GM12875 (cell line): ENCODE measurements around the gene PIP4P1.

Experiments
- H3K4me3 ChIP-seq: one replicate; pipeline ENCODE4 v1.5.1; 2011; ENCODE audit warnings: low read depth, low read length, control low read depth
- TF ChIP-seq, protein P1 (sequence below): IDR thresholded peaks from 2 replicates; pipeline ENCODE4 v1.5.1; 2011; ENCODE audit warnings: low read depth, mild to moderate bottlenecking, control low read depth, inconsistent platforms, low read length, moderate library complexity, borderline replicate concordance; ENCODE audit not compliant: insufficient read depth

Gene PIP4P1

DNA sequence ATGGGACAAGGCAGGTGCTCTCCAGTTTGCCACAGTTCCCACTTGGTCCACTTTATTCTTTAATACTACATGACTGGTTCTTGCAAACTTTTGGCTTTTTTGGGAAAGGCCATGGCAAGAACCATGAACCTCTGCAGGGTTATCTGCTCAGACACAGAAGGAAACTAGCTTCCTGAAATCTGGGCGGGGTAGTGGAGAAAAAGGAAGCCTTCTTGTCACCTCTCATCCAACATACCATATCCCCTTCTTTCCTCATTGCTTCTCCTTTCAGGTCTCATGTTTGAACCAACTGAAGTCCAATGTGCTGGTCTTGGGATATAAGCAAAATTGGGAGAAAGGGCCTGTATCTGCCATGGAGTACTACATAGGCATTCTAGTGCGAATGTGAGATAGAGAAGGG is 19.8 kb downstream of the PIP4P1 start:
- H3K4me3 ChIP-seq, result no peak overlapping the region
- TF ChIP-seq, protein P1, sequence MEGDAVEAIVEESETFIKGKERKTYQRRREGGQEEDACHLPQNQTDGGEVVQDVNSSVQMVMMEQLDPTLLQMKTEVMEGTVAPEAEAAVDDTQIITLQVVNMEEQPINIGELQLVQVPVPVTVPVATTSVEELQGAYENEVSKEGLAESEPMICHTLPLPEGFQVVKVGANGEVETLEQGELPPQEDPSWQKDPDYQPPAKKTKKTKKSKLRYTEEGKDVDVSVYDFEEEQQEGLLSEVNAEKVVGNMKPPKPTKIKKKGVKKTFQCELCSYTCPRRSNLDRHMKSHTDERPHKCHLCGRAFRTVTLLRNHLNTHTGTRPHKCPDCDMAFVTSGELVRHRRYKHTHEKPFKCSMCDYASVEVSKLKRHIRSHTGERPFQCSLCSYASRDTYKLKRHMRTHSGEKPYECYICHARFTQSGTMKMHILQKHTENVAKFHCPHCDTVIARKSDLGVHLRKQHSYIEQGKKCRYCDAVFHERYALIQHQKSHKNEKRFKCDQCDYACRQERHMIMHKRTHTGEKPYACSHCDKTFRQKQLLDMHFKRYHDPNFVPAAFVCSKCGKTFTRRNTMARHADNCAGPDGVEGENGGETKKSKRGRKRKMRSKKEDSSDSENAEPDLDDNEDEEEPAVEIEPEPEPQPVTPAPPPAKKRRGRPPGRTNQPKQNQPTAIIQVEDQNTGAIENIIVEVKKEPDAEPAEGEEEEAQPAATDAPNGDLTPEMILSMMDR, result no peak

- no peak overlapping the region for H3K4me3 ChIP-seq
- TF ChIP-seq, protein P1, result no peak
Observed at GRCh38 chr14:20440882-20441281, 20.4 kb downstream of the PIP4P1 start.

GRCh38 chr14:20440465-20440864 is 20.8 kb downstream of the PIP4P1 start:
- H3K4me3 ChIP-seq, result no peak overlapping the region
- TF ChIP-seq, protein P1, result no peak

DNA sequence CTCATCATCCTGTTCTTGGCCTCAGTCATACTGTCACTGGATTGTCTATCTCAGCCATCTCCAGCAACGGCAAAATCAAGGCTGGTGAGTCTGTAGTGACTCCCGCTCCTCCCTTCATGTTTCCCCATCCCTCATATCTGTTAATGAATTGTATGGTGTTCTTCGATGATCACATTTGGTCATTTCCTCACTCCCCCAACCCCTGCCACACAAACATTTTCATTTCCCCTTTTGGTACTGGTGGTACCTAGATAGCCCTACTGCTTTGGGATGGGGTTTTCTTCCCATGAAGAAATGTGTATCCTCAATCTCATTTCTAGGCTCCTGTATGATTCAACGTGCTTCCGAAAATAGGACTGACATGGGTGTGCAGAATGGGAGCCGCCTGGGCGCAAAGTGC is 22.6 kb downstream of the PIP4P1 start:
- TF ChIP-seq, protein P1, result no peak
- no peak overlapping the region for H3K4me3 ChIP-seq

DNA sequence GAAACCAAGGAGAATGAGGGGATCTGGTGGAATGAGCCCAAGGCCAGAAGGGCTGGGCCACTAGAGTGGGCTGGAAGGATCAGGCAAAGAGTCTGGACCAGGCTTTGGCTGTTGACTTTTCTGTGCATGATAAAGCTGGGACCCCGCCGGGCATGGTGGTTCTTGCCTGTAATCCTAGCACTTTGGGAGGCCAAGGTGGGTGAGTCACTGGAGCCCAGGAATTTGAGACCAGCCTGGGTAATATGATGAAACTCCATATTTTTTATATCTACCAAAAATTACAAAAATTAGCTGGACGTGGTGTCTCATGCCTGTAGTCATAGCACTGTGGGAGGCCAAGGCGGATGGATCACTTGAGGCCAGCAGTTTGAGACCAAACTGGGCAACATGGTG is 24.9 kb downstream of the PIP4P1 start:
- TF ChIP-seq, protein P1, result no peak
- no peak overlapping the region for H3K4me3 ChIP-seq

DNA sequence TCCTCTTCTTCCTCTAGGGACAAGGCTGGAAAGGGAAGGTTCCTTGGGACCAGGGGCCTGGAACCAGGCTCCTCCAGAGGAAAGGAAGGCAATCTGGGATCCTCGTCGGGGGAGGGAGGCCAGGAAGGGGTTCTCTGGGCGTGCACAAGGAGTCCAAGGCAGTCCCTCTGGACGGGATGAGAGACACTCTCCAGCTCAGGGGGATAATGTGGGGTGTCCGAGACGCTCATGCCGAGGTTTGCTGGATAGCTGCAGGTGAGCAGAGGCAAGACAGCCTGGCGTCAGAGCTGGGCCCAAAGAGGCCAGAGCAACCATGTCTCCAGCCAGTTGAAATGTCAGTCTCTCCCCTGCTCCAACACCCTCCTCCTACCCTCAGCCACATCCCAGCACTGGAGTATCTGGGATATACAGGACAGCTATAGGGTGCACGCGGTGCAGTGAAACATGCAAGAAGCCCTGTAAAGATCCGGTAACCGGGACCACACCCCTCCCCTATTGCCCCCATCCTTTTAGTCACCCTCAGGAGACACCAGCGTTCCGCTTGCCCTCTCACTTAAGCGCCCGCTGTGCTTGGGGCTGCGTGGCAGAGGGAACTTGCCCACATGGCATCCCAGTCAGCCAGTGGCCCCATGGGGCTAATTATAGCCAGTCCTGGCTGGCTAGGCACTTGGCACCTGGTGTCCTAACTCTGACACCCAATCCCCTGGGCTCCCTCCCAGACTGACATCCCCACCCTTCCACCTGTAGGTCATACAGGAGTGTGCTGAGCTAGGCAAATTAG is 25.5 kb downstream of the PIP4P1 start, which contains the start of gene KLHL33:
Gene KLHL33, minus strand, starts transcription at position 585 of the 781 bp plus-strand sequence. Its CDS starts 355 bp downstream, at position 230.
- no peak within 1 kb of the TSS for H3K4me3 ChIP-seq
- TF ChIP-seq, protein P1, result no peak
